ENCODE data around the gene PRTFDC1.

DNA sequence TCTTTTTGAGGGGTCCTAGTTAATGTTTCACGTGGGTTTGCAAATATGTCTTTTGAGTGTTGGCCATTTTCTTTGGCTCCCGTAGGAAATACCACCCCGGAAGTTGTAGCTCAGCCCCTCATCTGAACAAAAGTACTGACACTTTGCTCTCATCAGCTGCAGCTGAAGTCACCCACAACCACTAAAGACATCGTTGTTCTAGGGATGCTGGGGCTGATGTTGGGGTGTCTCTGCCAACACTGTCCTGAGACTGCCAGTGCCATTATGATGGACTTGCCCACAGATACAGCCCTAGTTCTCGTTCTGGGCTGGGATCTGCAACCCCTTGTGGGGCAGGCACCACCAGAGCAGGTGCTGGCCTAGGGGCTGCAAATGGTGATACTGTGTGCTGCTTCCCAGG, 146.1 kb downstream of the PRTFDC1 start:
- TF ChIP-seq EGR1 (IDR thresholded peaks at IDR 0.05) (no peak), YY1 (IDR thresholded peaks at IDR 0.05; ENCODE audit: low read depth) (no peak), EP300 (IDR thresholded peaks at IDR 0.05; ENCODE audit: borderline replicate concordance) (no peak), TAF1 (IDR thresholded peaks at IDR 0.05; ENCODE audit: low read depth) (no peak), REST (IDR thresholded peaks at IDR 0.05; ENCODE audit: low read depth) (no peak), RAD21 (IDR thresholded peaks at IDR 0.05; ENCODE audit: low read depth) (no peak)
